DMS79 (cell line): ENCODE data around the gene GPS2.

ENCODE experiments used
- DNase-seq: peaks from one replicate; lab custom pipeline; 2025; lab: John Stamatoyannopoulos, UW

The GPS2 gene

GRCh38 chr17:7317161-7317803 lies 2.1 kb upstream of the GPS2 start:
- DNase-seq = no peak

- peak; percentile 1 for DNase-seq
Observed at GRCh38 chr17:7315570-7316235, 543 bp upstream of the GPS2 start.

GRCh38 chr17:7313890-7314718 lies 1.1 kb downstream of the GPS2 start:
- no peak for DNase-seq

- DNase-seq = no peak
Observed at GRCh38 chr17:7313088-7313889, 1.9 kb downstream of the GPS2 start.

GRCh38 chr17:7312432-7313087 lies 2.6 kb downstream of the GPS2 start:
- no peak for DNase-seq

GRCh38 chr17:7311110-7311705 lies 4.0 kb downstream of the GPS2 start:
- no peak for DNase-seq

GRCh38 chr17:7309628-7310027 lies 5.5 kb downstream of the GPS2 start:
- no peak for DNase-seq

- peak; percentile 44 for DNase-seq
Observed at GRCh38 chr17:7308625-7309433, 6.3 kb downstream of the GPS2 start.

GRCh38 chr17:7307686-7308624 lies 7.2 kb downstream of the GPS2 start:
- peak; percentile 2 for DNase-seq

- DNase-seq = peak; percentile 100
Observed at GRCh38 chr17:7306911-7307685, 8.1 kb downstream of the GPS2 start, which contains the start of gene EIF5A. Gene EIF5A (plus strand): TSS chr17:7307628. CDS start chr17:7309636, 2,008 bp downstream.

- no peak for DNase-seq
Observed at GRCh38 chr17:7304179-7304578, 11.0 kb downstream of the GPS2 start.

- DNase-seq = peak; percentile 29
Observed at GRCh38 chr17:7296189-7296861, 18.8 kb downstream of the GPS2 start.

- DNase-seq = peak; percentile 32
Observed at GRCh38 chr17:7295230-7296180, 19.7 kb downstream of the GPS2 start.

- DNase-seq = peak; percentile 72
Observed at GRCh38 chr17:7294614-7295153, 20.5 kb downstream of the GPS2 start, which contains the start of gene YBX2. Gene YBX2 (minus strand): TSS chr17:7294639. CDS start chr17:7294500, 139 bp downstream.

- DNase-seq = no peak
Observed at GRCh38 chr17:7293816-7294613, 21.1 kb downstream of the GPS2 start.
